Left ventricle myocardium inferior (tissue), 1 donor: ENCODE measurements around the gene SDK2. TPM values are rescaled to one million over a fixed set of nuclear protein-coding genes. Genes with fewer than 3 reads are reported as not detected.

Experiments
- DNase-seq: peaks from one replicate; pipeline ENCODE4 v3.0.0-alpha.2; 2020
- H3K27ac ChIP-seq: fragments of 200-600 bp; replicated peaks from 2 replicates; pipeline ENCODE4 v1.8.0; 2021
- H3K27me3 ChIP-seq: fragments of 200-600 bp; 2 replicates; pipeline ENCODE4 v1.8.0; 2021; ENCODE audit warnings: low read depth
- H3K36me3 ChIP-seq: fragments of 200-600 bp; 2 replicates; pipeline ENCODE4 v1.8.0; 2021
- H3K4me1 ChIP-seq: fragments of 200-600 bp; 2 replicates; pipeline ENCODE4 v1.8.0; 2021
- H3K4me3 ChIP-seq: fragments of 200-600 bp; 2 replicates; pipeline ENCODE4 v1.8.0; 2021; ENCODE audit warnings: mild to moderate bottlenecking, moderate library complexity
- H3K9me3 ChIP-seq: fragments of 200-600 bp; replicated peaks from 2 replicates; pipeline ENCODE4 v1.8.0; 2021
- intact Hi-C: fragments of 100-400 bp; cut with micrococcal nuclease; formaldehyde crosslinking; loops from one replicate; pipeline ENCODE4 v1.11.0; 2022
- total RNA-seq: library from RNA; stranded (reverse); fragmentation: NEBNext Ultra II Directional; extraction: Animal tissue kit (Norgen Biotek cat#: 25700); gene quantifications from one replicate; pipeline ENCODE4 v1.2.1, GENCODE V29; 2021
- TF ChIP-seq, protein P1 (sequence below): fragments of 200-600 bp; IDR thresholded peaks from 2 replicates; pipeline ENCODE4 v1.8.0; 2021; ENCODE audit warnings: antibody characterized with exemption, mild to moderate bottlenecking, borderline replicate concordance
- donor health status: DM: no; HTN: yes; CAD: no; lungs with severe emphysema.

Gene SDK2
- total RNA-seq, 1 donor from 2014 or later: 2.2 TPM

DNA sequence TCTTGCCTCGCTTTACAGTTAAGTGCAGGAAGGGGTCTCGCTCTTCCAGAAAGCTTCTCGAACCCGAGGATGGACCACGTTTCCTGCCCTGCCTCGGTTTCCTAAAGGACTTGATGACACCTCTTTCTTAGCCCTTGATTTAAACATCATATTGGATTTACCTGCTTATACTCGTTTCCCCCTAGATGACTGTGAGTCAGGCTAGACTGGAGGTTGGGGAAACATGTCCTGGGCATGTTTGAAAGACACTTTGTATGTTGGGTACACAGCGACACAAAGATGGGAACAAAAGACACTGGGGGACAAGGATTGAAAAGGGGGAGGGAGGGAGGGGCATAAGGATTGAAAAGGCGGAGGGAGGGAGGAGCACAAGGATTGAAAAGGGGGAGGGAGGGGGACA is 30.0 kb downstream of the SDK2 start:
- Histone ChIP-seq H3K36me3 (no peaks in the 10 kb centered on the region), H3K4me3 (no peak overlapping the region), H3K27ac (no peak overlapping the region), H3K27me3 (peaks cover 59% of the 10 kb centered on the region), H3K4me1 (no peaks in the 10 kb centered on the region), H3K9me3 (peaks cover 4% of the 10 kb centered on the region)
- TF ChIP-seq, protein P1, sequence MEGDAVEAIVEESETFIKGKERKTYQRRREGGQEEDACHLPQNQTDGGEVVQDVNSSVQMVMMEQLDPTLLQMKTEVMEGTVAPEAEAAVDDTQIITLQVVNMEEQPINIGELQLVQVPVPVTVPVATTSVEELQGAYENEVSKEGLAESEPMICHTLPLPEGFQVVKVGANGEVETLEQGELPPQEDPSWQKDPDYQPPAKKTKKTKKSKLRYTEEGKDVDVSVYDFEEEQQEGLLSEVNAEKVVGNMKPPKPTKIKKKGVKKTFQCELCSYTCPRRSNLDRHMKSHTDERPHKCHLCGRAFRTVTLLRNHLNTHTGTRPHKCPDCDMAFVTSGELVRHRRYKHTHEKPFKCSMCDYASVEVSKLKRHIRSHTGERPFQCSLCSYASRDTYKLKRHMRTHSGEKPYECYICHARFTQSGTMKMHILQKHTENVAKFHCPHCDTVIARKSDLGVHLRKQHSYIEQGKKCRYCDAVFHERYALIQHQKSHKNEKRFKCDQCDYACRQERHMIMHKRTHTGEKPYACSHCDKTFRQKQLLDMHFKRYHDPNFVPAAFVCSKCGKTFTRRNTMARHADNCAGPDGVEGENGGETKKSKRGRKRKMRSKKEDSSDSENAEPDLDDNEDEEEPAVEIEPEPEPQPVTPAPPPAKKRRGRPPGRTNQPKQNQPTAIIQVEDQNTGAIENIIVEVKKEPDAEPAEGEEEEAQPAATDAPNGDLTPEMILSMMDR: no peak
- intact Hi-C loops: no loop called here
- DNase-seq: no peak

DNA sequence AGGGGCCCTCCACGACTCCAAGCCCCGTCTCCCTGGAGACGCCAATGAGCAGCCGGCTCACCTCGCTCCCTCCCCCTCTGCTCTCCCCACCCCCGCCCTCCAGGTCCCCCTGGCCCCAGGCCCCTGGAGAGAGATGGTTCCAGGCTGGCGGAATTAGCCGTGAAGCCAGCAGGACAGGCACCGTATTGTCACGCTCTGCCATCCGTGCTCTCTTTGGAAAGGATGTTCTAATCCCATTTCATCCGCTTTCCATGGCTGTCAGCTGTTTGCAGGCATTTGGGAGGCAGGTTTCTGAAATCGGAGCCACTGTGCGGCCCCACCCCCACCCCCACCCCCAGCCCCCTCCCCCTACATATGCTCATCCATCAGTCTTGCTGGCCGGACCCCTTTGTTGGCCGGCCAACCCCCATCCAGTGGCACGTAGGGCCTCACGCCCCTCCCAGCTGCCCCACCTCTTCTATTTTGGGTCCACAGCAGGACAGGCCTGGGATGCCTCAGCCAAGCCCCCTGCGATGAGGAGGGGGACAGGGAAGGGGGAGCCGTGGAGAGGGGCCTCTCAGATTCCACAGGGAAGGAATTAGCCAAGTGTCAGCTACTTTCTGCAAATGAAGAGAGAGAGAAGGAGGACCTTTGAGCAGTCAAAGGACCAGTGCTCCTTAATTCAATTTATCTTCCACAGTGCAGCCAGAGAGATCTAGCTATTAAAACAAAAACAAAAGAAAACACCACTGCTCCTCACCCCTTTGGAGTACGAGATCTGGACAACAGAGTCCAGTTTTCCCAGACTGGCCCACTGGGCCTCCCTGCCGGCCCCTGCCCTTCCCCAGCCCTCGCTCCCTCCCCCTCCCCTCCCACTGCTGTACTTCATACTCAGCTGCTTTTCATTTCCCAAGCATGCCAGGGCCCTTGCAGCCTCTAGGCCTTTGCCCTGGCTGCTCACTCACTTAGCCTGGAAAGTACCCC is 30.7 kb downstream of the SDK2 start:
- H3K27me3 ChIP-seq: peaks cover 59% of the 10 kb centered on the region
- intact Hi-C loops: no loop called here
- H3K9me3 ChIP-seq: no peaks in the 10 kb centered on the region
- H3K4me3 ChIP-seq: no peak overlapping the region
- H3K36me3 ChIP-seq: no peaks in the 10 kb centered on the region
- TF ChIP-seq, protein P1: no peak
- DNase-seq: no peak
- no peak overlapping the region for H3K27ac ChIP-seq
- H3K4me1 ChIP-seq: no peaks in the 10 kb centered on the region

GRCh38 chr17:73612031-73612472 is 32.2 kb downstream of the SDK2 start:
- TF ChIP-seq, protein P1: no peak
- Histone ChIP-seq H3K4me3 (no peak overlapping the region), H3K36me3 (no peaks in the 10 kb centered on the region), H3K4me1 (no peaks in the 10 kb centered on the region), H3K9me3 (no peaks in the 10 kb centered on the region), H3K27ac (no peak overlapping the region), H3K27me3 (peaks cover 45% of the 10 kb centered on the region)
- no peak for DNase-seq
- intact Hi-C loops: no loop called here

DNA sequence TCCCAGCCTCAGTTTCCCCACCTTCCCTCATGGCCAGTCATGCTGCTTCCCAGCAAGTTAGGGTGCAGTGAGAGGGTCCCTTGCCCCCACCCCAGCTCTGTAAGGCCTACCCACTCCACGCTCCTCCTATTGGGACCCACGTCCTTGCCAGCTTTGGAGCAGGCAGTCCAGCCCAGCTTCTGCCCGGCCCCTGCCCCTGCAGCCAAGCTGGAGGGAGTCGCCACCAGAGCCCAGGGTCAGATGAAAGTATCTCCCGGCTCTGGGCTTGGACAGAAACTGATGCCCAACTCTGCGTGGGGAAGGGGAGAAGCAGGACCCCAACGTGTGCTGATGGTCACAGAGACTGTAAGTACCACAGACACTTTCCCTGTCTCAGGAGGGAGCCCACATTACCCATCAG is 32.6 kb downstream of the SDK2 start:
- H3K4me1 ChIP-seq: no peaks in the 10 kb centered on the region
- no peak overlapping the region for H3K27ac ChIP-seq
- TF ChIP-seq, protein P1: no peak
- H3K27me3 ChIP-seq: peaks cover 44% of the 10 kb centered on the region
- H3K4me3 ChIP-seq: no peak overlapping the region
- no peak for DNase-seq
- H3K9me3 ChIP-seq: no peaks in the 10 kb centered on the region
- intact Hi-C loops: no loop called here
- H3K36me3 ChIP-seq: no peaks in the 10 kb centered on the region

DNA sequence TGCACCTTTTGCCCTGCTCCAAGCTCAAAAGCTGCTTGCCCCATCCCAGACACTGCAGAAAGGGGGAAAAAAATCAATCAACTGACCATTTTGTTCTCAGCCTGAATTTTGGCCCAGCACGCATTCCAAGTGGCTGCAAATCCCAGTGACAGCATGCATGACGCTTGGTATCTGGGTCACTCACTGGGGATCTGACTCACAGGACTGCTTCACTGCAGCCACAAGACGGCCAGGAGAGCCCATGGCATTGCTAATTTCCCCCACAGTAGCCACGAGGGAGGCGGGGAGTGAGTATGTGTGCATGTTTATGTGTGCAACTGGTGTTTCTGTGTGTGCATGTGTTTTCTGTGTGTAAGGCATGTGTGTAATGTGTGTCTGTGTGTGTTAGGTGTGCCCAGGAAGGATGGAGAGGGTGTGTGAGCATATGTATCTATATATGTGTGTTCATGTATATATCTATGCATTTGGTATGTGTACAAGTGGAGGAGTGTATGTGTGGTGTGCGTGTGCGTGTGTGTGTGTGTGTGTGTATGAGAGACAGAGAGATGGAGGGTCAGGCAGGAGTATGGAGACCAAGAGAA is 33.8 kb downstream of the SDK2 start:
- H3K9me3 ChIP-seq: no peaks in the 10 kb centered on the region
- intact Hi-C loops: no loop called here
- H3K36me3 ChIP-seq: no peaks in the 10 kb centered on the region
- no peak overlapping the region for H3K27ac ChIP-seq
- H3K27me3 ChIP-seq: peaks cover 34% of the 10 kb centered on the region
- DNase-seq: no peak
- no peak overlapping the region for H3K4me3 ChIP-seq
- no peaks in the 10 kb centered on the region for H3K4me1 ChIP-seq
- TF ChIP-seq, protein P1: no peak
